Activated CD4-positive, alpha-beta T cell treated with anti-CD3 and anti-CD28 coated beads, Interleukin-2, amount 10 ng/mL, durations not matched to agents 24 days and 14 days (primary cell): ENCODE data around the gene REC8. TPM values are rescaled to one million over a fixed set of nuclear protein-coding genes. Genes with fewer than 3 reads are reported as not detected.
A peak's percentile ranks its signal among the peaks of the same experiment; 100 is the strongest.

Experiments used
- DNase-seq: peaks from one replicate; pipeline ENCODE4 v3.0.0; 2022
- H3K27ac Mint-ChIP-seq: one replicate; pipeline ENCODE4 v1.8.0; 2022; ENCODE audit warnings: mild to moderate bottlenecking, mixed read lengths
- H3K27me3 Mint-ChIP-seq: one replicate; pipeline ENCODE4 v1.8.0; 2022; ENCODE audit warnings: mixed read lengths
- H3K36me3 Mint-ChIP-seq: one replicate; pipeline ENCODE4 v1.8.0; 2022; ENCODE audit warnings: low read depth, mild to moderate bottlenecking, mixed read lengths
- H3K4me1 Mint-ChIP-seq: one replicate; pipeline ENCODE4 v1.8.0; 2021; ENCODE audit warnings: mixed read lengths
- H3K4me3 Mint-ChIP-seq: one replicate; pipeline ENCODE4 v1.8.0; 2022; ENCODE audit warnings: mild to moderate bottlenecking, moderate library complexity, mixed read lengths
- H3K9me3 Mint-ChIP-seq: one replicate; pipeline ENCODE4 v1.8.0; 2021; ENCODE audit warnings: mixed read lengths
- intact Hi-C: fragments of 100-400 bp; cut with micrococcal nuclease; formaldehyde crosslinking; loops from one replicate; pipeline ENCODE4 v1.15.1; 2023
- total RNA-seq: library from RNA; stranded (reverse); gene quantifications from 2 replicates; pipeline ENCODE4 v1.2.3, GENCODE V29; 2022

The REC8 gene
- 33.8 and 34.3 TPM in 2 replicates for total RNA-seq

GRCh38 chr14:24171422-24172260 lies at the start of gene REC8:
Gene REC8, plus strand, starts transcription at chr14:24172080. Its CDS starts 473 bp downstream, at chr14:24172553.
- Mint-ChIP-seq H3K36me3 (peaks cover 58% of the 10 kb centered on the region), H3K4me3 (peak within 1 kb of the TSS; percentile 72), H3K9me3 (no peaks in the 10 kb centered on the region), H3K27ac (peak within 1 kb of the TSS; percentile 83), H3K27me3 (no peaks in the 10 kb centered on the region), H3K4me1 (peaks cover 26% of the 10 kb centered on the region)
- peak; percentile 76 for DNase-seq
- intact Hi-C loops, result no loop called here

GRCh38 chr14:24122416-24122815 lies 49.5 kb upstream of the REC8 start:
- H3K4me3 Mint-ChIP-seq, result no peak overlapping the region
- DNase-seq, result no peak
- no peak overlapping the region for H3K27ac Mint-ChIP-seq
- H3K4me1 Mint-ChIP-seq, result peaks cover 9% of the 10 kb centered on the region
- no peaks in the 10 kb centered on the region for H3K9me3 Mint-ChIP-seq
- H3K27me3 Mint-ChIP-seq, result no peaks in the 10 kb centered on the region
- intact Hi-C loops, result no loop called here
- peaks cover 56% of the 10 kb centered on the region for H3K36me3 Mint-ChIP-seq

DNA sequence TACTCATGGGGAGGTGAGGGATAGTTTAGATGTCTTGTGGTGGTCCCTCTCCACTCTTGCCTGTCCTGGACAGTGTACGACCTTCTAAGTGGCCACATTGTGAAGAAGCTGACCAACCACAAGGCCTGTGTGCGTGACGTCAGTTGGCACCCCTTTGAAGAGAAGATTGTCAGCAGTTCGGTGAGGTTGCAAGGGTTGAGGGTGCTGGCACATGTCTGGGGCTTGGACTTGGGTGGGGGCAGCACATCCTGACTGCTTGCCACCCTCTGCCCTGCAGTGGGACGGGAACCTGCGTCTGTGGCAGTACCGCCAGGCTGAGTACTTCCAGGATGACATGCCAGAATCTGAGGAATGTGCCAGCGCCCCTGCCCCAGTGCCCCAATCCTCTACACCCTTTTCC lies 49.0 kb upstream of the REC8 start:
- no peak overlapping the region for H3K27ac Mint-ChIP-seq
- H3K36me3 Mint-ChIP-seq, result peaks cover 52% of the 10 kb centered on the region
- H3K4me3 Mint-ChIP-seq, result no peak overlapping the region

GRCh38 chr14:24123424-24124417 lies 48.2 kb upstream of the REC8 start:
- Mint-ChIP-seq H3K27ac (peak overlapping the region; percentile 26), H3K36me3 (peaks cover 43% of the 10 kb centered on the region), H3K4me3 (no peak overlapping the region), H3K4me1 (peaks cover 2% of the 10 kb centered on the region), H3K9me3 (no peaks in the 10 kb centered on the region), H3K27me3 (no peaks in the 10 kb centered on the region)
- DNase-seq, result no peak
- intact Hi-C loops, result no loop called here

More for the DNA sequence above, 49.0 kb upstream of the REC8 start:
- Mint-ChIP-seq H3K9me3 (no peaks in the 10 kb centered on the region), H3K27me3 (no peaks in the 10 kb centered on the region), H3K4me1 (peaks cover 7% of the 10 kb centered on the region)
- DNase-seq, result no peak
- intact Hi-C loops, result no loop called here

DNA sequence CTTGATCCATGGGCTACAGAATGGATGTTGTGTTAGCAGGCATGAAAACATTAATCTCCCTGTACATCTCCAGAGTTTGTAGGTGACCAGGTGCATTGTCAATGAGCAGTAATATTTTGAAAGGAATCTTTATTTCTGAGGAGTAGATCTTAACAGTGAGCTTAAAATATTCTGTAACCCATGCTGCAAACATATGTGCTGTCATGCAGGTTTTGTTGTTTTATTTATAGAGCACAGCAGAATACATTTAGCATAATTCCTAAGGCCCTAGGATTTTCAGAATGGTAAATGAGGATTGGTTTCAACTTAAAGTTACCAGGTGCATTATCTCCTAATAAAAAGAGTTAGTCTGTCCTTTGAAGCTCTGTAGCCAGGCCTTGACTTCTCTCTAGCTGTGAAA lies 44.9 kb upstream of the REC8 start:
- intact Hi-C loops, result no loop called here
- no peak overlapping the region for H3K27ac Mint-ChIP-seq
- H3K4me1 Mint-ChIP-seq, result peaks cover 7% of the 10 kb centered on the region
- H3K27me3 Mint-ChIP-seq, result no peaks in the 10 kb centered on the region
- DNase-seq, result no peak
- H3K36me3 Mint-ChIP-seq, result peaks cover 27% of the 10 kb centered on the region
- H3K9me3 Mint-ChIP-seq, result no peaks in the 10 kb centered on the region
- H3K4me3 Mint-ChIP-seq, result no peak overlapping the region

- peaks cover 11% of the 10 kb centered on the region for H3K4me1 Mint-ChIP-seq
- peaks cover 24% of the 10 kb centered on the region for H3K36me3 Mint-ChIP-seq
- no peaks in the 10 kb centered on the region for H3K27me3 Mint-ChIP-seq
- H3K9me3 Mint-ChIP-seq, result no peaks in the 10 kb centered on the region
- intact Hi-C loops, result no loop called here
- DNase-seq, result no peak
- H3K4me3 Mint-ChIP-seq, result no peak overlapping the region
- H3K27ac Mint-ChIP-seq, result no peak overlapping the region
Measured at GRCh38 chr14:24127673-24128072, 44.2 kb upstream of the REC8 start.

- H3K27ac Mint-ChIP-seq, result no peak overlapping the region
- peaks cover 11% of the 10 kb centered on the region for H3K36me3 Mint-ChIP-seq
- no peak overlapping the region for H3K4me3 Mint-ChIP-seq
- no peaks in the 10 kb centered on the region for H3K9me3 Mint-ChIP-seq
- no peak for DNase-seq
- H3K27me3 Mint-ChIP-seq, result no peaks in the 10 kb centered on the region
- H3K4me1 Mint-ChIP-seq, result peaks cover 13% of the 10 kb centered on the region
- intact Hi-C loops, result no loop called here
Measured at GRCh38 chr14:24129410-24129998, 42.4 kb upstream of the REC8 start.

GRCh38 chr14:24130380-24130716 lies 41.5 kb upstream of the REC8 start, which contains the start of gene FITM1:
Gene FITM1, plus strand, starts transcription at chr14:24130659. Its CDS starts 905 bp downstream, at chr14:24131564.
- no peak for DNase-seq
- Mint-ChIP-seq H3K27me3 (no peaks in the 10 kb centered on the region), H3K9me3 (no peaks in the 10 kb centered on the region), H3K36me3 (peaks cover 8% of the 10 kb centered on the region), H3K27ac (no peak within 1 kb of the TSS), H3K4me3 (no peak within 1 kb of the TSS), H3K4me1 (peaks cover 16% of the 10 kb centered on the region)
- intact Hi-C loops, result no loop called here

- Mint-ChIP-seq H3K4me1 (peaks cover 19% of the 10 kb centered on the region), H3K36me3 (peaks cover 8% of the 10 kb centered on the region), H3K9me3 (no peaks in the 10 kb centered on the region), H3K27me3 (no peaks in the 10 kb centered on the region), H3K4me3 (no peak overlapping the region), H3K27ac (no peak overlapping the region)
- intact Hi-C loops, result no loop called here
- no peak for DNase-seq
Measured at GRCh38 chr14:24130717-24131548, 40.9 kb upstream of the REC8 start.

DNA sequence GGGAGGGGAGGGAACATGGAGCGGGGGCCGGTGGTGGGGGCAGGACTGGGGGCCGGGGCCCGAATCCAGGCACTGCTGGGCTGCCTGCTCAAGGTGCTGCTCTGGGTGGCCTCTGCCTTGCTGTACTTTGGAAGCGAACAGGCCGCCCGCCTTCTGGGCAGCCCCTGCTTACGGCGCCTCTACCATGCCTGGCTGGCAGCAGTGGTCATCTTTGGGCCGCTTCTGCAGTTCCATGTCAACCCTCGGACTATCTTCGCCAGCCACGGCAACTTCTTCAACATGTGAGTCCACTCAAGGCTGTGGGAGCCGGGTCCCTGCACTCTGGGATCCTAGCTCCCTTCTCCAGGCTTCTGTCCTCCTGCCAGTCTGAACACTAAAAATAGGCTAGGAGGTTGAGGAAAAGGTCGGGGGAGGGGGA lies 40.3 kb upstream of the REC8 start:
- no peak for DNase-seq
- Mint-ChIP-seq H3K36me3 (peaks cover 10% of the 10 kb centered on the region), H3K9me3 (no peaks in the 10 kb centered on the region), H3K4me3 (no peak overlapping the region), H3K27me3 (no peaks in the 10 kb centered on the region), H3K27ac (peak overlapping the region; percentile 19), H3K4me1 (peaks cover 21% of the 10 kb centered on the region)
- intact Hi-C loops, result no loop called here

DNA sequence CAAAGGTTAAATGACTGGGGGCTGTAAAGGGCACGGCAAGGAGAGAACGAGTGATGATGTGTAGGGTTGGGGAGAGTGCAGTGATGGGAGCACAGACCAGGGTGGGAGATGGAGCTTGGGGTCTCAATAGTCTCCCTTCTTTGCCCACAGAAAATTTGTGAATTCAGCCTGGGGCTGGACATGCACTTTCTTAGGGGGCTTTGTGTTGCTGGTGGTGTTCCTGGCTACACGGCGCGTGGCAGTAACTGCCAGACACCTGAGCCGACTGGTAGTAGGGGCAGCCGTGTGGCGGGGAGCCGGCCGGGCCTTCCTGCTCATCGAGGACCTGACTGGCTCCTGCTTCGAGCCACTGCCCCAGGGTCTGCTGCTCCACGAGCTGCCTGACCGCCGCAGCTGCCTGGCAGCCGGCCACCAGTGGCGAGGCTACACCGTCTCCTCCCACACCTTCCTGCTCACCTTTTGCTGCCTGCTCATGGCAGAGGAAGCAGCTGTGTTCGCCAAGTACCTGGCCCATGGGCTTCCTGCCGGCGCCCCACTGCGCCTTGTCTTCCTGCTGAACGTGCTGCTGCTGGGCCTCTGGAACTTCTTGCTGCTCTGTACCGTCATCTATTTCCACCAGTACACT lies 39.7 kb upstream of the REC8 start:
- intact Hi-C loops, result no loop called here
- peaks cover 16% of the 10 kb centered on the region for H3K36me3 Mint-ChIP-seq
- H3K4me3 Mint-ChIP-seq, result peak overlapping the region; percentile 24
- DNase-seq, result no peak
- peaks cover 28% of the 10 kb centered on the region for H3K4me1 Mint-ChIP-seq
- H3K27ac Mint-ChIP-seq, result peak overlapping the region; percentile 50
- H3K27me3 Mint-ChIP-seq, result no peaks in the 10 kb centered on the region
- H3K9me3 Mint-ChIP-seq, result no peaks in the 10 kb centered on the region

- Mint-ChIP-seq H3K36me3 (peaks cover 22% of the 10 kb centered on the region), H3K27ac (peak overlapping the region; percentile 50), H3K4me1 (peaks cover 30% of the 10 kb centered on the region), H3K9me3 (no peaks in the 10 kb centered on the region), H3K4me3 (no peak overlapping the region), H3K27me3 (no peaks in the 10 kb centered on the region)
- intact Hi-C loops, result no loop called here
- no peak for DNase-seq
Measured at GRCh38 chr14:24132976-24133375, 38.9 kb upstream of the REC8 start.

DNA sequence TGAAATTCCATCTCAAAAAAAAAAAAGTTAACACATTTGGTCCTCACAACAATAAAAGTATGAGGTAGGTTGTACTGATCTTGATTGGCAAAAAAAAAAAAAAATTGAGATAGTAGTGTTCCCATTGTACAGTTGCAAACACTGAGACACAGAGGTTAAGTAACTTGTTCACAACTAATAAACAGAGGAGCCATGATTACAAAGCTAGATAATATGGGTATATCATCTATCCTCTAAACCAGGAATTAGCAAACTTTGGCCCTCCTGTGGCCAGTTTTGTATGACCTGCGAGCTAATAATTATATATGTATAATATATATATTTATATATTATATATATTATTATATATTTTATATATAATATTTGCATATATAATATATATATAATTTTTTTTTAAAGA lies 38.1 kb upstream of the REC8 start:
- Mint-ChIP-seq H3K4me1 (peaks cover 36% of the 10 kb centered on the region), H3K36me3 (peaks cover 30% of the 10 kb centered on the region), H3K27ac (no peak overlapping the region), H3K4me3 (no peak overlapping the region), H3K9me3 (no peaks in the 10 kb centered on the region), H3K27me3 (no peaks in the 10 kb centered on the region)
- intact Hi-C loops, result no loop called here
- DNase-seq, result no peak
